HG03439 (cell line): Measurements from ENCODE around the gene POLD1.
A peak's percentile ranks its signal among the peaks of the same experiment; 100 is the strongest.

Source experiments
- ATAC-seq: cut with Tn5 transposase; IDR thresholded peaks from one replicate; pipeline ENCODE4 v1.9.1; 2021; ENCODE audit warnings: mild to moderate bottlenecking, moderate library complexity; ENCODE audit not compliant: unreplicated experiment

The POLD1 gene

DNA sequence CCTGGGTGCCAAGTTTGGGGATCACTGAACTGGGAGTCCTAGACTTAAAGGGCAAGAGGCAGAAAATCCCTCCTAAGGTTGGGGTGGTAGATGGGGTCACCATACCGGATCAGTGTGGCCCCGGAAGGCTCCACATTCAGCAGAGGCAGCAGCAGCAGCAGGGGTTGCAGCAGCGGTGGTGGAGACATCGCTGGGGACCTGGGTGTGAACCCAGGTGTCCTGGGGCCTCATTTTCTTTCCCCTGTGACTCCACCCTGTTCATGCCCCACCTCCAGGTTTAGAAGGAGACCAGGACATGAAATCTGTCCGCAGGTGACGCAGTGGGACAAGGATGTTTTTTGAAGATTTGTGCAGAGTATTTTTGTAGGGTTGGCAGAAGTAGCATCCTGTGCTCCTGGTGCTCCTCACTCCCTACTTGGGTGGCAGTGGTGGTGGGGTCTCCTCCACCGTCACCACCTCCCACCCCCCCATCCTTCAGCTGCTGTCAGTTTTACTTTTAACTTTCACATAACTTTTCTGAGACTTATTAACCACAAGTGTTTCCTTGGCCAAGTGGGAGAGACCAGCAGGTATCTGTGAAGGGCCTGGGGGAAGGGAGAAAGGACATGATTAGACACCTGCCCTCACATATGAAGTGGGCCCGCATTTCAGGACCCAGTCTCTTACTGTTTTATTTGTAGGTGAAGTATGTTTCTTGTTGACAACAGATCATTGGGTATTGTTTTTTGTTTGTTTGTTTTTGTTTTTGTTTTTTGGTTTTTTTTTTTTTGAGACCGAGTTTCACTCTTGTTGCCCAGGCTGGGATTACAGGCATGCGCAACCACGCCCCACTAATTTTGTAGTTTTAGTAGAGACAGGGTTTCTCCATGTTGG lies 18.5 kb upstream of the POLD1 start, which contains the start of gene NAPSA:
Gene NAPSA, minus strand, starts transcription at position 206 of the 873 bp plus-strand sequence. Its CDS starts 18 bp downstream, at position 188.
- ATAC-seq = no peak

DNA sequence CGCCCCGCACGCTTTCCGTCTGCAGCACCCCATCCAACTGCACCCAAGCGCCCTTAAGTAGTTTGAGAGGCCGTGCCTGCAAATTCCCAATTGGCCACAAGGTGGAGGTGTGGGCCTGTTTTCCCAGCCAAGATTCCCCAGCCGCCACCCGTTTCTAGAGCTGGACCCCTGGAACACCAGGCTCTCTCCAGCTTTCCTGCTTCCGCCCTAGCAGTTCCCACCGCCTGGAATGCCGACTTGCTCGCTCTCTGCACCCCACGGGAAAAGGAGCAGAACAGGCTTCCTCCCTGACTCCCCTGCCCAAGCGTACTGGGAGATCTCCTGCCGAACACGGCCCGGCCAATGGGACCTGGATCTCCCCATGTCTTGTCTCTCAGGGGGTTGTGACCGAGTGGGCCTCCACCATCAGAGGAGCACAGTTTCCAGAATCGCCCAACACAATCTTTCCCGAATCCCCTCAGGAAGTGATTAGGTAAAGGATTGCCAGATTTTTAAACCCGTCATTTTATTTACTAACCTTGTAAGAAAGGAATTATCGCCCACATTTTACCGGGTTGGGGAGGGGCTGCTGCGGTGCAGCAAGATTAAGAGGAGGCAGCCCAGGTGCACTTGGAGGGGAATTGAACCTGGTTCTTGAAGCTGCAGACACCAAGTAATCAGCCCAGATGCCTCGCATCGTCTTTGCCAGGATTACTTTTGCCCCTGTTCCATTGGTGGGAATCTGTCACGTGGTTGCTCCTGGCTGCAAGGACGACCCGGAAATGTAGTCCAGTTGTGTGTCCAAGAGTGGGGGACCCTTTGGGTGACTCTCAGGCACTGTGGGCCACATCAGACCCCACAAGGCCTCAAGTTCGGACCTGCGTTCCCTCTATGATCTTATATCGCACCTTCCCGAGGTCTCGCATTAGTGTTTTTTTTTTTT lies 15.2 kb upstream of the POLD1 start:
- peak; percentile 63 for ATAC-seq

DNA sequence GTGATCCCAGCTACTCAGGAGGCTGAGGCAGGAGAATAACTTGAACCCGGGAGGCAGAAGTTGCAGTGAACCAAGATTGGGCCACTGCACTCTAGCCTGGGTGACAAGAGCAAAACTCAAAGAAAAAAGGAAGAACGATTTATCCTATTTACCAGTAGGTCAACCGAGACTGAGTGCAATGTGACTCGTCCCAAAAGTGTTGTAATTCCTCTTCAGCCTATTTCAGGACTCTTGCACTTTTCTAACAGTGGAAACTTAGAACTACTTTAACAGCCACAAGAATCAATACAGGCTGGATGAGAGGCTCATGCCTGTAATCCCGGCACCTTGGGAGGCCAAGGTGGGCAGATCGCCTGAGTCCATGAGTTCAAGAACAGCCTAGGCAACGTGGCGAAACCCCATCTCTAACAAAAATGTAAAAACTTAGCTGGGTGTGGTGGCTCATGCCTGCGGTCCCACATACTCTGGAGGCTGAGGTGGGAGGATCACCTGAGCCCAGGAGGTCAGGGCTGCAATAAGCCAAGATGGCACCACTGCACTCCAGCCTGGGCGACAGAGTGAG lies 12.2 kb upstream of the POLD1 start:
- ATAC-seq = no peak

DNA sequence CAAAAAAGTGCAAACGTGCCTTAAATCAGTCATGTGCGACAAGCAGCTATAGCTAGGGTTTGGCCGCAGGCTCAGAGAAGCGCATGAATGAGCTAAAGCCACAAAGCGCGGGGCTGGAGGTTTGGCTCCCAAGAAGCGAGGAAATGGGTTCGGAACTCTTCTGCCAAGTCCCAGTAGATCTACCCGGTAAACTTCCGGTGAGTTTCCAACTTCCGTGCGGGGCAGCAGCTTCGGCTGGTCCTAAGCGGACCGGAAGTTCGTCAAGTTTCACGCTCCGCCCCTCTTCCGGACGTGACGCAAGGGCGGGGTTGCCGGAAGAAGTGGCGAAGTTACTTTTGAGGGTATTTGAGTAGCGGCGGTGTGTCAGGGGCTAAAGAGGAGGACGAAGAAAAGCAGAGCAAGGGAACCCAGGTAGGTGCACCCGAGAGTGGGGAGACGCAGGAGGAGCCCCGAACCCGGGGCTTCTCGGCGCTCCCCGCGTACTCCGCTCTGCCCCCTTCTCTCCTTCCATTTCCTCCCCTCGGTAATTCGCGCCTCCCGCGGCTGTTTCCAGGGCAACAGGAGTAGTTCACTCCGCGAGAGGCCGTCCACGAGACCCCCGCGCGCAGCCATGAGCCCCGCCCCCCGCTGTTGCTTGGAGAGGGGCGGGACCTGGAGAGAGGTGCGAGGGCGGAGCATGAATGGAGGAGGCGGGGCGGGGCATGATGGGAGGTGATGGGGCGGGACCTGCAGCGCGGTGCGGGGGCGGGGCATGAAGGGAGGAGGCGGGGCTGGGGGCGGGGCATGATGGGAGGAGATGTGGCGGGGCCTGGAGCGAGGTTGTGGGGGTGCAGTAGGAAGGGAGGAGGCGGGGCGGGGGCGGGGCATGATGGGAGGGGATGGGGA lies 7.7 kb upstream of the POLD1 start, which contains the start of gene NR1H2:
Gene NR1H2, plus strand, starts transcription at position 292 of the 885 bp plus-strand sequence. CDS start 1,149 bp downstream, outside the sequence.
- peak; percentile 75 for ATAC-seq

DNA sequence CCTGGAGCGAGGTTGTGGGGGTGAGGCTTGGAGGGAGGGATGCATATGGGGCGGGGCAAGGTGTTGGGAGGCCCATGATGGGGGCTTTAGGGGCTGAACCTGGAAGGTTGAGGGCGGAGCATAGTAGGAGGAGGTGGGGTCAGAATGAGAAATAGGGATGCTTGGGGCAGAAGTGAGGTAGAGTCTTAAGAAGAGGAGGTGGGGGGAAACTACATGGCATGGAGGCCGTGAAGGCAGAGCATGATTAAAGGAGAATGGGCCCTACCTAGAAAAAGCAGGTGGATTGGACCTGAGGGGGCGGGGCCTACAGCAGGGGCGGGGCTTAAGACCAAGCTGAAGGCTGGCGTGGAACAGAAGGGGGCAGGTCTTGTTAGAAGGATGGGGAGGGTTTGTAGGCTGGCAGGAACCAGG lies 7.1 kb upstream of the POLD1 start:
- no peak for ATAC-seq

DNA sequence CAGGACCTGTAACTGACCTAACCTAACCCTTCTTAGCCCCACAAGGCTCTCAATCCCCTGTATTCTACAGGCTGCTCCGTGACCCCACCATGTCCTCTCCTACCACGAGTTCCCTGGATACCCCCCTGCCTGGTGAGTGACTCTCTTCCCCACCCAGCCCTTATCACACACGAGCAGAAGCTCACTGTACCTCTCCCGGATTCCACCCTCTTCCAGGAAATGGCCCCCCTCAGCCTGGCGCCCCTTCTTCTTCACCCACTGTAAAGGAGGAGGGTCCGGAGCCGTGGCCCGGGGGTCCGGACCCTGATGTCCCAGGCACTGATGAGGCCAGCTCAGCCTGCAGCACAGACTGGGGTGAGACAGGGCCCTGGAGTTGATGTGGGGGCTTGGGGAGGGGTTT lies 6.6 kb upstream of the POLD1 start:
- no peak for ATAC-seq

DNA sequence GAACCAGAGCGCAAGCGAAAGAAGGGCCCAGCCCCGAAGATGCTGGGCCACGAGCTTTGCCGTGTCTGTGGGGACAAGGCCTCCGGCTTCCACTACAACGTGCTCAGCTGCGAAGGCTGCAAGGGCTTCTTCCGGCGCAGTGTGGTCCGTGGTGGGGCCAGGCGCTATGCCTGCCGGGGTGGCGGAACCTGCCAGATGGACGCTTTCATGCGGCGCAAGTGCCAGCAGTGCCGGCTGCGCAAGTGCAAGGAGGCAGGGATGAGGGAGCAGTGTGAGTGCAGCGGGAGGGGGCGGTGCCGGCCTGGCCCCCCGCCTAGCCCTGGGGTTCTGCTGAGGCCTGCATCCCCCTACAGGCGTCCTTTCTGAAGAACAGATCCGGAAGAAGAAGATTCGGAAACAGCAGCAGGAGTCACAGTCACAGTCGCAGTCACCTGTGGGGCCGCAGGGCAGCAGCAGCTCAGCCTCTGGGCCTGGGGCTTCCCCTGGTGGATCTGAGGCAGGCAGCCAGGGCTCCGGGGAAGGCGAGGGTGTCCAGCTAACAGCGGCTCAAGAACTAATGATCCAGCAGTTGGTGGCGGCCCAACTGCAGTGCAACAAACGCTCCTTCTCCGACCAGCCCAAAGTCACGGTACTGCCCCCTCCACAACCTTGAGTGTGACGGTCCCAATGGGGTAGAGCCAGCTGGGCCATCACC lies 5.8 kb upstream of the POLD1 start:
- no peak for ATAC-seq

DNA sequence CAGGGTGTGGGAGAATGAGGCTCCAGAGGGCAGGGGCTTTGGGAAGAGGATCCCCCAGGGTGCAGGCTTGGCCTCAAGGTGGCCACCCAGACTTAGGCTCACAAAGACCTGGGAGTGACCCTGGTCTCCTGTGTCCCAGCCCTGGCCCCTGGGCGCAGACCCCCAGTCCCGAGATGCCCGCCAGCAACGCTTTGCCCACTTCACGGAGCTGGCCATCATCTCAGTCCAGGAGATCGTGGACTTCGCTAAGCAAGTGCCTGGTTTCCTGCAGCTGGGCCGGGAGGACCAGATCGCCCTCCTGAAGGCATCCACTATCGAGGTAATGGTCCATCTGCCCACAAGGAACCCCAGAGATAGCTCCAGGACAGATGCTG lies 5.3 kb upstream of the POLD1 start:
- ATAC-seq = no peak

DNA sequence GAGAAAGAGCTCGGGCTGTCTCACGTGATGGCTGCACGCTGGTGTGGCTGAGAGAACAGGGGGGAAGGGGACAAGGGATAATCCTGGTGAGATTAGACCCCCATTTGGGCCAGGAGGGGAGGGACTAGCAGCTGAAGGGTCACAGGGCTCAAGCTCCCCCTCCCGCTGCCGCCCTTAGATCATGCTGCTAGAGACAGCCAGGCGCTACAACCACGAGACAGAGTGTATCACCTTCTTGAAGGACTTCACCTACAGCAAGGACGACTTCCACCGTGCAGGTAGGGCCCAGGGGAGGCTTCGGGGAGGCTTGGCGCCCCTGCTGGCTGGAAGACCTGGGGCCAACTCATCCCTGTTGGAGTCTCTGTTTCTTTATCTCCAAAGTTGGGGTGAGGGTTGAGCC lies 4.5 kb upstream of the POLD1 start:
- no peak for ATAC-seq

DNA sequence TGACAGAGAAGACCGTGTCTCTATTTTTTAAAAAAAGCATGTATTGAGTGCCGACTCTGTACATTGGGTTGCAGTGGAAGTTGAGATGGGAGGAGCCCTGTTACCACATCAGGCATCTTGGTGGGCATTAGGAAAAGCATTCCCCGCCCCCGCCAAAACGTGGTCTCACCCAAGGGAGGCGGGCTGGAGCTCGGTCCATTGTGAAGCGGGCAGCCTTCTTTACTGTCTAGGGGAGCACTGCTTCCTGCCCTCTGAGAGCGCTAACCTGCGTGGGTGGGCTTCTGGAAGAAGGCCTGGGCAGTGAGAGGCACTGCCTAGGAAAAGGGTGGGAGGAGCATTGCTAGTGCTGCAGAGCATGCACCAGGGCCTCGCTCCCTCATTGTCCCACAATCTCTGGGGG lies 4.0 kb upstream of the POLD1 start:
- no peak for ATAC-seq

DNA sequence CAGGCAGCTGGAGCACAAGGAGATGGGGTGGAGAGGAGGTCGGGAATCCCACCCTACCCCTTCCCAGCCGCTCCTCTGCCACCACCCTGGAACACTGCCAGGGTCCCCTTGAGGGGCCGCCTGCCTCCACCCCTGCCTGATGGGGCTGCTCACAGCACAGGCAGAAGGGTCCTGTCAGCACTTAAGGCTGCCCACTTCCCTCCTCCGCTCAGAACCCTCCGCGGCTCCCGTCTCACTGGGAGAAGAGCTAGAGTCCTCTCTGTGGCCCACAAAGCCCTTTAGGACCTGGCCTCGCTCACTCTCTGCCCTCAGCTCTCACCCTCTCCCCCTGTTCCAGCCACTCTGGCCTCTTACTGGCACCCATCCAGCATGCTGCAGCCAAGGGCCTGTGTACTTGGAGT lies 3.4 kb upstream of the POLD1 start:
- no peak for ATAC-seq

DNA sequence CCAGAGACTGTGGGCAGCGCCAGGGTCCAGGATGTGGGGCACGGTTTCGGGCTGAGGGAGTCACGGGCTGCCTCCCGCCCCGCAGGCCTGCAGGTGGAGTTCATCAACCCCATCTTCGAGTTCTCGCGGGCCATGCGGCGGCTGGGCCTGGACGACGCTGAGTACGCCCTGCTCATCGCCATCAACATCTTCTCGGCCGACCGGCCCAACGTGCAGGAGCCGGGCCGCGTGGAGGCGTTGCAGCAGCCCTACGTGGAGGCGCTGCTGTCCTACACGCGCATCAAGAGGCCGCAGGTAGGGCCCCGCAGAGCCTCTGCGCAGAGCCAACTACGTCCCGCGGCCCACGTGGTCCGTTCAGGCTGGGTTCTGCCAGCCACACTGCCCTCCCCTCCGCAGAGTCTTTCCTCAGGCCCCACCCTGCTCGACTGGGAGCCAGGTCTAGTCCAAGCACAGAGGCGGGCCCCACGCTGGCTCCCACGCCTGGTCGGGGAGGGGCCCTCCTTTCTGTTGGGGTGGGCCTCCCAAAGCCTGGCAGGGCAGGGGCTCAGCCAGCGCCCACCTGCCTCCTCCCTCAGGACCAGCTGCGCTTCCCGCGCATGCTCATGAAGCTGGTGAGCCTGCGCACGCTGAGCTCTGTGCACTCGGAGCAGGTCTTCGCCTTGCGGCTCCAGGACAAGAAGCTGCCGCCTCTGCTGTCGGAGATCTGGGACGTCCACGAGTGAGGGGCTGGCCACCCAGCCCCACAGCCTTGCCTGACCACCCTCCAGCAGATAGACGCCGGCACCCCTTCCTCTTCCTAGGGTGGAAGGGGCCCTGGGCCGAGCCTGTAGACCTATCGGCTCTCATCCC lies 2.0 kb upstream of the POLD1 start:
- ATAC-seq = no peak

DNA sequence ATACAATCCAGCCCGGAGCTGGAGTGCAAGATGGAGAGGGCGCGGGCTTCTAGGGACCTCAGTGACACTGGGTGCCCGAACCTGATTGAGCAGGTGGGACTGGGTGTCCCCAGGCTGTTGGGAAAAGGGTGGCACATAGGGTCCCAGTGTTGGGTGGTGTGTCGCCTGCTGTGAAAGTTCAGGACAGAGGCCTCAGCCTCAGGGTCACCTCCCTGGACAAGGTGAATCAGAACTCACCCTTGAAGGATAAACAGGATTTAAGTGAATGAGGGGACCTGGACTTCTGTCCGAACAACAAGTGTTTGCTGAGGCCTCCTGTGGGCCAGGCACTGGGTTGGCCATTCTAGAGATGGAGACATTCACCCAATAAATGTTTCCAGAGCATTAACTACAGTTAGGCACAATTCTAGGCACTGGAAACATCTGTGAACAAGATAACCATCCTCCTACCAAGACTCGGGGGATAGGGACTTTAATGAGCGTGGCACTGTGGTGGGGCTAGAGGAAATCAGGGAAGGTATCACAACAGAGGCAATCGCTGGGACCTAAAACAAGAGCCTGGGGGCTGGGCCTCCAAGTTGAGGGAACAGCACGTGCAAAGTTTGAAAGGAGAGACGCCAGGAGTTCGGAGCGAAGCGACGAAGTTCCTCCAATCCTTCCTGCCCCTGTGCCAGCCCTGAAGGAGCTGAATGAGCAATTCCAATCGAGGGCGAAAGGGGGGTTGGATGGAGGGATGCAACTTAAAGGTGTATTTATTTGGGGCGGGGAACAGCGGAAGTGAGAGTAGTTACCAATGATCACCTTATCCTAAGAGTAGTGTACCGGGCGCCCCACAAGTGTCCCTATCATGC lies 921 bp upstream of the POLD1 start:
- no peak for ATAC-seq

DNA sequence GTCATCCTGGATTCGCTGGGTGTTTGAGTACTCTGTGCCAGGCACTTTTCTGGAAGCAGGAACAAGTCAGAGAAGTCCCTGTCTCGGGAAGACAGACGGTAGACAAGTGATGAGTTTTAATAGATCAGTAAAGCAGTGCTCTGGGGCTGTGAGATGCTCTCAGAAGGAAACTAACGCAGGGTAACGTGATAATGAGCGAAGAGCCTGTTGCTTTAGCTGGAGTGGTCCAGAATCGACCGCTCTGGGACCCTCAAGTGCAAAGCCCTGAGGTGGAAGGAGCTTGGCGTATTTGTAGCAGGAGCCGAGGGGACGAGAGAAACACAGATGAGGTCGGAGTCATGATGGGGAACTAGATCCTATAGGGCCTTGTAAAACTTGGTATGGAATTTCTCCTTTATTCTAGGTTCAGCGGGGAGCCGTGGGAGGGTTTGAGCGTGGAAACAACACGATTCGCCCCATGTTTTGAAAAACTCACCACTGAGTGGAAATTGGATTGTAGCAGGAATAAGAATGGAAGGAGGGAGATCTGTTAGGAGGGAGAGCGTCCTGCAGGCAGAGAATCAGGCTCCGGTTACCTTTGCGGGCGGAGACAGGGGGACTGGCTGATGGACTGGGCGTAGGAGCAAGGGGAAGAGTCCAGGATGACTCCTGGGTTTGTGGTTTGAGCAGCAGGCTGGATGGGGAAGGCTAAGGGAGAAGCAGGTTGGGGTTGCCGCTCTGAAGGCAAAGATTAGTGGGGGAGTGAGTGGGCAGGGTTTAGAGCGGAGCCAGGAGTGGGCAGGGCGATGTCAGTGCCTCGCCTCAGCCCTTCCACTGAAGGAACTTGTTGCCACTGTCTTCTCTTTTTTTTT lies 763 bp downstream of the POLD1 start:
- ATAC-seq = no peak

DNA sequence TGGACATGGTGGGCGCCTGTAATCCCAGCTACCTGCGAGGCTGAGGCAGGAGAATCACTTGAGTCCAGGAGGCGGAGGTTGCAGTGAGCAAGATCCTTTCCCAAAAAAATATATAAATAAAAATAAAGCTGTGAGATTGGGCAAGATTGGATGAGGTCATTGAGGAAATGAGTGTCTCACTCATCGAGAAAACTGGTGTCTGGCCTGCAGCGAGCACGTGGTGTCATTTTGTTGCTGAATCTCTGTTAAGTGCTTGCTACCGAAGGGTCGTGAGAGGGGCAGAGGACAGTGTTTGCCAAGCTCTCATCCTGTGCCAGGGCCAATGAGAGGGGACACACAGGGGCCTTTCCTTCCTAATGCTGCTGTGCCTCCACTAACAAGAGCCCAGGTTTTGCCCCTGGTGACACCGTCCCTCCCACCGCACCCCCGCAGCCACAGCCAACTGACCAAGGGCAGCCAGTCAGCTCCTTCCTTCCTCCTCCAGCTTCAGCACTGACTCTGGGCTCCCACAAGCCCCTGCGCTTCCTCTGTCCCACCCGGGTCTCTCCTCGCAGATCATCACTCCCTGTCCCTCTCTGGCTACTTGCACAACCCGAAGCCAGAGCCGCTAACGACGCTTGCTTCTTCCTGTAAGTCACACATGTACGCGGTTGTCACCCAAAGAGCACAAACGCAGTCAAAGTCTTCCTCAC lies 3.2 kb downstream of the POLD1 start:
- no peak for ATAC-seq

DNA sequence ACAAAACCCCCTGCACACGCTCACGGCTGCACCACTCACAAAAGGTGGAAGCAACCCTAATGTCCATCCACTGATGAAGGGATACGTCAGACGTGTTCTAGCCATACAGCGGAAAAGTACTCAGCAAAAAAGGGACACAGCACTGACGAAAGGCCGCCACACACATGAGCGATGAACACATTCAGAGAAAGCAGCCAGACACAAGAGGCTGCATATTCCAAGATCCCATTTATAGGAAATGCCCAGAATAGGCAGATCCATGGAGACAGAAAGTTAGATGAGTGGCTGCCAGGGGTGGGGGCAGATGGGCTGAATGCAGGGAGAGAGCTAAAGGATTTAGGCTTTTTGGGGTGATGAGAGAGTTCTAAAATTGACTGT lies 3.7 kb downstream of the POLD1 start:
- no peak for ATAC-seq
